ENCODE measurements around the gene SNAP23. TPM values are rescaled to one million over a fixed set of nuclear protein-coding genes. Genes with fewer than 3 reads are reported as not detected.

The SNAP23 gene
- total RNA-seq, 1 donor from 2014 or later: 81.9 TPM

GRCh38 chr15:42465520-42466259 lies 29.7 kb upstream of the SNAP23 start:
- intact Hi-C loops (cut with DNase I): no loop called here
- no peaks in the 10 kb centered on the region for H3K4me1 ChIP-seq
- peak; percentile 43 for ATAC-seq
- no peaks in the 10 kb centered on the region for H3K9me3 ChIP-seq
- peaks cover 42% of the 10 kb centered on the region for H3K36me3 ChIP-seq
- H3K4me3 ChIP-seq: no peak overlapping the region
- H3K27ac ChIP-seq: no peak overlapping the region
- H3K27me3 ChIP-seq: no peaks in the 10 kb centered on the region
- no peak for TF ChIP-seq CTCF (IDR thresholded peaks at IDR 0.05)
- DNase-seq: no peak

GRCh38 chr15:42471002-42471401 lies 24.4 kb upstream of the SNAP23 start:
- peak overlapping the region; percentile 31 for H3K27ac ChIP-seq
- no peaks in the 10 kb centered on the region for H3K9me3 ChIP-seq
- intact Hi-C loops (cut with DNase I): no loop called here
- no peaks in the 10 kb centered on the region for H3K27me3 ChIP-seq
- H3K4me3 ChIP-seq: no peak overlapping the region
- DNase-seq: no peak
- no peak for TF ChIP-seq CTCF (IDR thresholded peaks at IDR 0.05)
- H3K4me1 ChIP-seq: peaks cover 13% of the 10 kb centered on the region
- no peak for ATAC-seq
- H3K36me3 ChIP-seq: peaks cover 25% of the 10 kb centered on the region

GRCh38 chr15:42474827-42475226 lies 20.6 kb upstream of the SNAP23 start:
- Histone ChIP-seq H3K4me3 (no peak overlapping the region), H3K9me3 (no peaks in the 10 kb centered on the region), H3K4me1 (peaks cover 13% of the 10 kb centered on the region), H3K27ac (no peak overlapping the region), H3K27me3 (no peaks in the 10 kb centered on the region), H3K36me3 (peaks cover 15% of the 10 kb centered on the region)
- no peak for TF ChIP-seq CTCF (IDR thresholded peaks at IDR 0.05)
- intact Hi-C loops (cut with DNase I): no loop called here
- ATAC-seq (peak; percentile 11), DNase-seq (no peak)

- ATAC-seq: no peak
- no peaks in the 10 kb centered on the region for H3K4me1 ChIP-seq
- no peaks in the 10 kb centered on the region for H3K27me3 ChIP-seq
- H3K27ac ChIP-seq: no peak overlapping the region
- H3K36me3 ChIP-seq: peaks cover 7% of the 10 kb centered on the region
- H3K9me3 ChIP-seq: no peaks in the 10 kb centered on the region
- intact Hi-C loops (cut with DNase I): no loop called here
- DNase-seq: no peak
- TF ChIP-seq CTCF (IDR thresholded peaks at IDR 0.05): no peak
- H3K4me3 ChIP-seq: no peak overlapping the region
Measured at GRCh38 chr15:42482701-42483100, 12.7 kb upstream of the SNAP23 start.

GRCh38 chr15:42483677-42484076 lies 11.8 kb upstream of the SNAP23 start:
- Histone ChIP-seq H3K36me3 (peaks cover 7% of the 10 kb centered on the region), H3K9me3 (no peaks in the 10 kb centered on the region), H3K27me3 (no peaks in the 10 kb centered on the region), H3K4me3 (no peak overlapping the region), H3K27ac (no peak overlapping the region), H3K4me1 (no peaks in the 10 kb centered on the region)
- TF ChIP-seq CTCF (IDR thresholded peaks at IDR 0.05): no peak
- ATAC-seq (no peak), DNase-seq (no peak)
- intact Hi-C loops (cut with DNase I): no loop called here

Data from upper lobe of right lung (tissue), 1 donor.